ENCODE data around the gene GRK3. TPM values are rescaled to one million over a fixed set of nuclear protein-coding genes. Genes with fewer than 3 reads are reported as not detected.

The GRK3 gene
- total and polyA plus RNA-seq, 12 donors: 0.97 to 9.0 (median 5.2) TPM

DNA sequence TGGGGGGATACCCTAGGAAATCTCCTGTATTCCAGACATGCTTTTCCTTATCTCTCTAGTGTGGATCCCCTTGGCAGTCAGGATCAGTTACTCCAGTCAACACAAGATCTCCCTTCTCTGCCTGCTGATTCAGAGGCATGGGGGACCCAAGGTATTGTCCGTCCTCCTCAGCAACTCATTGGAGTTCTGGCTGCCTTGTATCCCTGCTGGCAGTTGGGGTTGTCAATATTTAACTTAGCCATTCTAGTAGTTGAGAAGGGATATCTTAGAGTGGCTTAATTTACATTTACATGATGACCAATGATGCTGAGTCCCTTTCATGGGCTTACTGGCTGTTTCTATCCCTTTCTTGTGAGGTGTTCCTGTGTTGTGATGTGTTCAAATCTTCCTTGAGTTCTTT is 74.2 kb downstream of the GRK3 start:
- DNase-seq (no peak), ATAC-seq (no peak)
- Histone ChIP-seq H3K36me3 (peaks cover 0 to 7% (median 0%) of the 10 kb centered on the region in 9 donors), H3K9me3 (peaks cover 0 to 11% (median 0%) of the 10 kb centered on the region in 11 donors), H3K4me1 (peaks cover 0 to 6% (median 0%) of the 10 kb centered on the region in 9 donors), H3K4me3 (no peak overlapping the region), H3K27me3 (no peaks in the 10 kb centered on the region), H3K27ac (no peak overlapping the region)
- 93 to 96% methylated on average over 1 of the region's 1 CpG for WGBS, 2 donors
- TF ChIP-seq, protein P1, sequence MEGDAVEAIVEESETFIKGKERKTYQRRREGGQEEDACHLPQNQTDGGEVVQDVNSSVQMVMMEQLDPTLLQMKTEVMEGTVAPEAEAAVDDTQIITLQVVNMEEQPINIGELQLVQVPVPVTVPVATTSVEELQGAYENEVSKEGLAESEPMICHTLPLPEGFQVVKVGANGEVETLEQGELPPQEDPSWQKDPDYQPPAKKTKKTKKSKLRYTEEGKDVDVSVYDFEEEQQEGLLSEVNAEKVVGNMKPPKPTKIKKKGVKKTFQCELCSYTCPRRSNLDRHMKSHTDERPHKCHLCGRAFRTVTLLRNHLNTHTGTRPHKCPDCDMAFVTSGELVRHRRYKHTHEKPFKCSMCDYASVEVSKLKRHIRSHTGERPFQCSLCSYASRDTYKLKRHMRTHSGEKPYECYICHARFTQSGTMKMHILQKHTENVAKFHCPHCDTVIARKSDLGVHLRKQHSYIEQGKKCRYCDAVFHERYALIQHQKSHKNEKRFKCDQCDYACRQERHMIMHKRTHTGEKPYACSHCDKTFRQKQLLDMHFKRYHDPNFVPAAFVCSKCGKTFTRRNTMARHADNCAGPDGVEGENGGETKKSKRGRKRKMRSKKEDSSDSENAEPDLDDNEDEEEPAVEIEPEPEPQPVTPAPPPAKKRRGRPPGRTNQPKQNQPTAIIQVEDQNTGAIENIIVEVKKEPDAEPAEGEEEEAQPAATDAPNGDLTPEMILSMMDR (IDR thresholded peaks at IDR 0.05): no peak
- intact Hi-C loops (cut with DNase I): loop anchor here in 1 of 10 donors (10.0 kb wide), 1 partner anchor 64 kb away; no protein-coding TSS in a partner anchor

DNA sequence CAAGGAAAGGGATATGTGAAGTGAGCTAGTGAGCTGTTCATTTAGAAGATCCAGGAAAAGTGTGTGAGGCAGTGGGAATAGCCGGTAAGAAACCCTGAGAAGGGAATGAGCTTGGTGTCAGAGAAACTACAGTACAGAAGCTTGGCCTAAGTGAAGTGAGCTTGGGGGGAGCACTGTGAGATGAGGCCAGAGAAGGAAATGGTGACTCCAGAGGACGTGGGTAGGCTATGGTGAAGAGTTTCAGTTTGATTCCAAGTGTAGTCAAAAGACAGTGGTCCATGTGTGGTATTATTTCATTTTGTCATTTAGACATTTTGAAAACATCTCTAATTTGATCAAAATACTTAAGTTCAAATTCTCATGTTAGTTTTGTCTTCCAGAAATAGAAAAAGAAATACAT is 77.2 kb downstream of the GRK3 start:
- DNase-seq: no peak
- WGBS, 2 donors: 90 to 92% methylated on average over 2 of the region's 2 CpGs
- TF ChIP-seq, protein P1 (IDR thresholded peaks at IDR 0.05): no peak

DNA sequence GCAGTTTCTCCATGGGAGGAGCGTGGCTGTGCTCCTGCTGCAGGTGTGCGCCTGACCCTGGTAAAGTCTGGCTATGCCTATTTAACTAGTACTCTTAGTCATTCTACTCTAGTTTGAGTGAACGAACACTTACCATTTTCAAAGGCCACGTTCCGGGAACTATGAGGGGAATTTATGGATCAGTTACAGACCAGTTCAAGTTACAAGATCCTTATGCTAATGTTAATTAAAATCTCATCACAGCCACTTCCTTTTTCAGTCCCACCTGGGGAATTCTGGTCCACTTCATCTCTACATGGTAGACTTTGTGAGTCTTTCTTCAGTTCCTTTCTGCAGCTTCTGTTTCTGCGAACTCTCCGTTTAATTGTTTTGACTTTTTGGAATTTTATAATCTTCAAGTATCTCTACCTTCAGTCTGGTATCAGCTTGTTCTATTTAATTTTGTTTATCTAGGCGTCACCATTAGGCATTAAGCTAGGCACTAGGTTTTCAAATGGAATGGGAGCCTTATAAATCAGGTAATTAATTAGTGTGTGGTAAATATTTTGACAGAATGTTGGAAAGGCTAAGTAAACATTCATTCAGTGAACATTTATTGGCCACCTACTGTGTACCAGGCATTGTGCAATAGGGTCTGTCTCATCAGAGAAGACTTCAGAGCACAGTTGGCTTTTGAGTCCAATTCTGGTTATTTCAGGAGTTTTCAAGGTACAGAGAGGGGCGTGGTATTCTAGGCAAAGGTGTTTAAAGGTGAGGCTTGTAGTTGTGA is 78.9 kb downstream of the GRK3 start:
- WGBS, 2 donors: 79 to 88% methylated on average over 9 of the region's 9 CpGs
- H3K9me3 ChIP-seq: peaks cover 0 to 11% (median 0%) of the 10 kb centered on the region in 11 donors
- no peak for ATAC-seq
- H3K4me3 ChIP-seq: no peak overlapping the region
- TF ChIP-seq, protein P1 (IDR thresholded peaks at IDR 0.05): no peak
- peaks cover 0 to 3% (median 0%) of the 10 kb centered on the region in 9 donors for H3K36me3 ChIP-seq
- peaks cover 0 to 24% (median 4%) of the 10 kb centered on the region in 9 donors for H3K4me1 ChIP-seq
- H3K27me3 ChIP-seq: no peaks in the 10 kb centered on the region
- intact Hi-C loops (cut with DNase I): no loop called here
- H3K27ac ChIP-seq: peak overlapping the region in 4 of 10 donors; percentile 35 to 63 (median 40)
- DNase-seq: no peak

More for the DNA sequence above, 77.2 kb downstream of the GRK3 start:
- Histone ChIP-seq H3K27me3 (no peaks in the 10 kb centered on the region), H3K9me3 (peaks cover 0 to 11% (median 0%) of the 10 kb centered on the region in 11 donors), H3K4me1 (peaks cover 0 to 24% (median 4%) of the 10 kb centered on the region in 9 donors), H3K36me3 (peaks cover 0 to 7% (median 0%) of the 10 kb centered on the region in 9 donors), H3K27ac (no peak overlapping the region), H3K4me3 (no peak overlapping the region)
- intact Hi-C loops (cut with DNase I): no loop called here
- ATAC-seq: no peak

DNA sequence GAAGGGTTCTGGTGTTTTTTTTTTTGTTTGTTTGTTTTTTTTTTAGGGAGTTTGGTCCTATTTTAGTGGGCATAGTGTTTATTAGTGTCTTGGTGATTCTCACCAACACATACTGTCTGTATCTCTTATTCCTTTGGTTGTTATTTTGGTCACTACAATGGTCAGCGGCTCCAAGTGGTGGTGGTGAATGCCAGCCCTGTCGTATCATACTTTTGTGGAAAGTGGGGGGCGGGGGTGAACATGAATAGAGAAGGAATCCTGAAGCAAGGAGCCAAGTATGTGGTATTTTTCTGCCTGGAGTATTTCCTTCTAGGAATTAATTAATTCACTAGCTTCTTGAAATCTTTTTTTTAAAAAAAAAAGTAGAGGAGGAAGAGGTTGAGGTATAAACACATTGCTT is 79.6 kb downstream of the GRK3 start:
- Histone ChIP-seq H3K27me3 (no peaks in the 10 kb centered on the region), H3K36me3 (no peaks in the 10 kb centered on the region), H3K4me3 (no peak overlapping the region), H3K4me1 (peaks cover 0 to 24% (median 4%) of the 10 kb centered on the region in 9 donors), H3K27ac (peak overlapping the region in 4 of 10 donors; percentile 35 to 63 (median 40)), H3K9me3 (peaks cover 0 to 11% (median 0%) of the 10 kb centered on the region in 11 donors)
- ATAC-seq (peak; percentile 58 to 98 (median 87)), DNase-seq (peak; percentile 34 to 78)
- intact Hi-C loops (cut with DNase I): no loop called here
- 46 to 62% methylated on average over 3 of the region's 3 CpGs for WGBS, 2 donors
- TF ChIP-seq, protein P1 (IDR thresholded peaks at IDR 0.05): no peak
